Activated T-helper 1 cell treated with anti-CD3 and anti-CD28 coated beads, Interleukin-12 subunit alpha, Interleukin-12 subunit beta, Interleukin-2, Interleukin-4 antibody, amounts not matched to agents 30 ng/mL and 10 ng/mL and 1 ng/mL, durations not matched to agents 14 hours and 24 hours and 36 hours (primary cell): Measurements from ENCODE around the gene PARP8. TPM values are rescaled to one million over a fixed set of nuclear protein-coding genes. Genes with fewer than 3 reads are reported as not detected.

ENCODE experiments used
- DNase-seq: peaks from one replicate; pipeline ENCODE4 v3.0.0; 2021; ENCODE audit warnings: low spot score
- H3K27ac Mint-ChIP-seq: one replicate; pipeline ENCODE4 v1.8.0; 2021; ENCODE audit warnings: mild to moderate bottlenecking, mixed read lengths
- H3K27me3 Mint-ChIP-seq: one replicate; pipeline ENCODE4 v1.8.0; 2022; ENCODE audit warnings: mild to moderate bottlenecking, moderate library complexity, mixed read lengths; ENCODE audit not compliant: insufficient read depth
- H3K36me3 Mint-ChIP-seq: one replicate; pipeline ENCODE4 v1.8.0; 2021; ENCODE audit warnings: low read depth, mixed read lengths
- H3K4me1 Mint-ChIP-seq: one replicate; pipeline ENCODE4 v1.8.0; 2021; ENCODE audit warnings: low read depth, mixed read lengths
- H3K4me3 Mint-ChIP-seq: one replicate; pipeline ENCODE4 v1.8.0; 2021; ENCODE audit warnings: mild to moderate bottlenecking, moderate library complexity, mixed read lengths
- H3K9me3 Mint-ChIP-seq: one replicate; pipeline ENCODE4 v1.8.0; 2021; ENCODE audit warnings: mixed read lengths
- intact Hi-C: fragments of 100-400 bp; cut with micrococcal nuclease; formaldehyde crosslinking; loops from one replicate; pipeline ENCODE4 v1.15.1; 2024
- total RNA-seq: library from RNA; stranded (reverse); gene quantifications from 2 replicates; pipeline ENCODE4 v1.2.3, GENCODE V29; 2022

PARP8 gene
- total RNA-seq, 1 donor from 2014 or later, result 22.9 TPM

DNA sequence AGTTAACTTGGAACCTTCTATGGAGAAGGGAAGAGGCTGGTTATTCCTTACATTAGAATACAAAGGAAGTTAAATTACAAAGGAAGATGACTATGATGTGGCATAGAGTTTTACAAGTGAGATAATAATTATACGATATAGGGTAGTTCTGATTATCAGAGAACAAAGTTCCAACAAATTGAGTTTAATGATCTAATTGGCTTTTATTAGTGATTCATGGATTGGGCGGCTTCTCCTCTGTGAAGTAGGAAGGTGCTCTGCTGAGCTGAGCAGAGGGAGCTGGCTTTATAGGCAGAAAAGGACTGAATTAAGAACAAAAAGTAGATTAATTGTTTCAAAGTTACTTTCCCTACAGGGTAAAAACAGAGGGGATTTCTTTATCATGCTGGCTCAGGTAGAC, 49.7 kb downstream of the PARP8 start:
- DNase-seq, result no peak
- intact Hi-C loops, result no loop called here
- H3K9me3 Mint-ChIP-seq, result no peaks in the 10 kb centered on the region
- no peak overlapping the region for H3K4me3 Mint-ChIP-seq
- H3K36me3 Mint-ChIP-seq, result peaks cover 29% of the 10 kb centered on the region
- H3K27me3 Mint-ChIP-seq, result no peaks in the 10 kb centered on the region
- H3K4me1 Mint-ChIP-seq, result peaks cover 55% of the 10 kb centered on the region
- no peak overlapping the region for H3K27ac Mint-ChIP-seq

- H3K4me3 Mint-ChIP-seq, result no peak overlapping the region
- H3K9me3 Mint-ChIP-seq, result no peaks in the 10 kb centered on the region
- no peaks in the 10 kb centered on the region for H3K27me3 Mint-ChIP-seq
- H3K36me3 Mint-ChIP-seq, result peaks cover 27% of the 10 kb centered on the region
- H3K27ac Mint-ChIP-seq, result no peak overlapping the region
- intact Hi-C loops, result no loop called here
- H3K4me1 Mint-ChIP-seq, result peaks cover 50% of the 10 kb centered on the region
- no peak for DNase-seq
Measured at GRCh38 chr5:50717651-50718050, 51.2 kb downstream of the PARP8 start.

- H3K4me1 Mint-ChIP-seq, result peaks cover 37% of the 10 kb centered on the region
- no peak overlapping the region for H3K4me3 Mint-ChIP-seq
- intact Hi-C loops, result no loop called here
Measured at GRCh38 chr5:50720061-50720710, 53.7 kb downstream of the PARP8 start.

GRCh38 chr5:50722223-50722622, 55.8 kb downstream of the PARP8 start:
- Mint-ChIP-seq H3K9me3 (no peaks in the 10 kb centered on the region), H3K27me3 (no peaks in the 10 kb centered on the region), H3K27ac (no peak overlapping the region), H3K36me3 (peaks cover 13% of the 10 kb centered on the region), H3K4me1 (peaks cover 45% of the 10 kb centered on the region), H3K4me3 (no peak overlapping the region)
- no peak for DNase-seq
- intact Hi-C loops, result no loop called here

More at GRCh38 chr5:50720061-50720710, 53.7 kb downstream of the PARP8 start:
- H3K27ac Mint-ChIP-seq, result no peak overlapping the region
- DNase-seq, result no peak
- no peaks in the 10 kb centered on the region for H3K9me3 Mint-ChIP-seq
- no peaks in the 10 kb centered on the region for H3K27me3 Mint-ChIP-seq
- peaks cover 19% of the 10 kb centered on the region for H3K36me3 Mint-ChIP-seq

DNA sequence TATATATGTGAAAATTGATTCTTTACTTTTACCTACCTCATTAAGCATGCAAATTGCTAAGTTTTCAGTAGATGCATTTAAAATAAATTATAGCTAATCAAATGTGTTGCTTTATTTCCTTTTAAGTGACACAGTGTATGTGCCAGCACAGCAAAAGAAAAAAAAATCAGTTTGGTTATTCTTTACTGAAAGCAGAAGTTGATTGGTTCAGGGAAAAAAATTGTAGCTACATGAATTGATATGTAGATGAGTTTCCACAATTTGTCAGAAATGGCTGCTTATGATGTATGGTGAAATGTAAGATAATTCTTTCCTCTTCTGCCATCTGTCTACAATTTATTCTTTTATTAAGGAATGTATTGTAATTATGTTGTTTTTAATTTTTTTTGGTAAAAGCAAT, 57.8 kb downstream of the PARP8 start:
- Mint-ChIP-seq H3K27me3 (no peaks in the 10 kb centered on the region), H3K27ac (no peak overlapping the region), H3K9me3 (no peaks in the 10 kb centered on the region), H3K4me3 (no peak overlapping the region), H3K36me3 (peaks cover 2% of the 10 kb centered on the region), H3K4me1 (peaks cover 40% of the 10 kb centered on the region)
- intact Hi-C loops, result no loop called here
- no peak for DNase-seq

DNA sequence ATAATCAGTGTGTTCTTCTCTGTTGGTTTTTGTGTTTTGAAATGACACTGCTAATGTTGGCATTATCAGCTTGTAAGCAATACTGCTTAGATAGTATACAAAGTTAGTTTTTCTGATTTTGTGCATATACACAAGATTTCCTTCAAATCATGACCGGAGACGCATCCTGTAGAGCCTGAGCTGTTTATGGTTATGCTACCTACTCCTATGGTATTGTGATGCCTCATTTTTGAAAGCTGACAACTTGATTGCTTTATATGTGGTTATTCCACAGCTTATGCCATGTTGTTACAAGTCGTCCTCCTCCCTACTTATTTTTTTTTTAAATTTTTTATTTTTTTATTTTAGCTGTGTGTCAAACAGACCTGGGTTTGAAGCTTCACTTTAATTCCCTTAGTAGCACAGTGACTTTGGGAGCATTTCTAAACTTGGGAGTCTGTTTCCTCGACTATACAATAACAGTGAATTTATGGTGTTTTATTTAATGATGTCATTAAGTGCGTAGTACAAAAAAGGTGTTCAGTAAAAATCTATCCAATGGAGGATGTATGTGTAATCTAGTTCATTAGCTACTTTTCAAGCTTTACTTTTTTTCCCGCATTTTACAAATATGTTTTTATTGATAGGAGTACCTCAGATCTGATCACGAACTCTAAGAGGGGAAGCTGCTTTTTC, 59.5 kb downstream of the PARP8 start:
- H3K9me3 Mint-ChIP-seq, result no peaks in the 10 kb centered on the region
- no peaks in the 10 kb centered on the region for H3K27me3 Mint-ChIP-seq
- no peak overlapping the region for H3K4me3 Mint-ChIP-seq
- no peak for DNase-seq
- H3K27ac Mint-ChIP-seq, result no peak overlapping the region
- intact Hi-C loops, result no loop called here
- H3K4me1 Mint-ChIP-seq, result peaks cover 28% of the 10 kb centered on the region
- H3K36me3 Mint-ChIP-seq, result peaks cover 6% of the 10 kb centered on the region

- Mint-ChIP-seq H3K4me3 (no peak overlapping the region), H3K36me3 (peaks cover 6% of the 10 kb centered on the region), H3K4me1 (peaks cover 26% of the 10 kb centered on the region), H3K9me3 (no peaks in the 10 kb centered on the region), H3K27ac (peak overlapping the region; percentile 18), H3K27me3 (no peaks in the 10 kb centered on the region)
- DNase-seq, result no peak
- intact Hi-C loops, result no loop called here
Measured at GRCh38 chr5:50726475-50727148, 60.2 kb downstream of the PARP8 start.

- H3K9me3 Mint-ChIP-seq, result no peaks in the 10 kb centered on the region
- H3K4me1 Mint-ChIP-seq, result peaks cover 25% of the 10 kb centered on the region
- H3K27ac Mint-ChIP-seq, result peak overlapping the region; percentile 34
- DNase-seq, result no peak
- peaks cover 6% of the 10 kb centered on the region for H3K36me3 Mint-ChIP-seq
- H3K27me3 Mint-ChIP-seq, result no peaks in the 10 kb centered on the region
- intact Hi-C loops, result no loop called here
- H3K4me3 Mint-ChIP-seq, result no peak overlapping the region
Measured at GRCh38 chr5:50727149-50727496, 60.7 kb downstream of the PARP8 start.

DNA sequence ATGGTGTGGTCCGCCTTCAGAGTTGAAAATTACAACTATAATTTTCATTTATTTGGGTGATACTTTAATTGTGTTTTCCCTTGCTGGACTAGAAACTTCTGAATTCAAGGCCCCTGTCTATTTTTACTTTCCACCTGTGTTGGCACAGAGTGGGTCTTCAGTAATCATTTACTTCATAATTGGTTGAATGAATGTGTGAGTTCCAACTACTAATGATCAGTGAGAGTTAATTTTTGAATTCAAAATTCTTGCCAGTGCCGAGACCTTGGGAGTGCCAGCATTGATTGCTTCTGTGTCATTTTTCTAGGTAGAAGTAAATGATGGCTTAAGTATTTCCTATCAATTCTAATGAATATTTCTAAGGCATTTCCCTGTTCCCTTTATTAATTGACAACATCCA, 61.4 kb downstream of the PARP8 start:
- H3K27ac Mint-ChIP-seq, result no peak overlapping the region
- intact Hi-C loops, result no loop called here

GRCh38 chr5:50730336-50730735, 63.9 kb downstream of the PARP8 start:
- intact Hi-C loops, result no loop called here
- Mint-ChIP-seq H3K4me3 (no peak overlapping the region), H3K36me3 (peaks cover 6% of the 10 kb centered on the region), H3K27ac (no peak overlapping the region), H3K4me1 (peaks cover 20% of the 10 kb centered on the region), H3K27me3 (no peaks in the 10 kb centered on the region), H3K9me3 (no peaks in the 10 kb centered on the region)
- DNase-seq, result no peak

More for the DNA sequence above, 61.4 kb downstream of the PARP8 start:
- no peaks in the 10 kb centered on the region for H3K9me3 Mint-ChIP-seq
- no peaks in the 10 kb centered on the region for H3K27me3 Mint-ChIP-seq
- no peak overlapping the region for H3K4me3 Mint-ChIP-seq
- peaks cover 6% of the 10 kb centered on the region for H3K36me3 Mint-ChIP-seq
- H3K4me1 Mint-ChIP-seq, result peaks cover 20% of the 10 kb centered on the region
- DNase-seq, result no peak

- Mint-ChIP-seq H3K36me3 (peaks cover 10% of the 10 kb centered on the region), H3K4me3 (no peak overlapping the region), H3K9me3 (no peaks in the 10 kb centered on the region), H3K27ac (no peak overlapping the region), H3K4me1 (peaks cover 20% of the 10 kb centered on the region), H3K27me3 (no peaks in the 10 kb centered on the region)
- no peak for DNase-seq
- intact Hi-C loops, result no loop called here
Measured at GRCh38 chr5:50730841-50731240, 64.4 kb downstream of the PARP8 start.

- H3K4me3 Mint-ChIP-seq, result no peak overlapping the region
- intact Hi-C loops, result no loop called here
- no peak overlapping the region for H3K27ac Mint-ChIP-seq
- DNase-seq, result no peak
- peaks cover 5% of the 10 kb centered on the region for H3K4me1 Mint-ChIP-seq
- H3K27me3 Mint-ChIP-seq, result no peaks in the 10 kb centered on the region
- H3K9me3 Mint-ChIP-seq, result no peaks in the 10 kb centered on the region
- H3K36me3 Mint-ChIP-seq, result peaks cover 8% of the 10 kb centered on the region
Measured at GRCh38 chr5:50733741-50734140, 67.3 kb downstream of the PARP8 start.

- no peak overlapping the region for H3K4me3 Mint-ChIP-seq
- H3K9me3 Mint-ChIP-seq, result no peaks in the 10 kb centered on the region
- intact Hi-C loops, result no loop called here
- no peak for DNase-seq
- no peak overlapping the region for H3K27ac Mint-ChIP-seq
- H3K36me3 Mint-ChIP-seq, result peaks cover 16% of the 10 kb centered on the region
- H3K4me1 Mint-ChIP-seq, result peaks cover 22% of the 10 kb centered on the region
- H3K27me3 Mint-ChIP-seq, result no peaks in the 10 kb centered on the region
Measured at GRCh38 chr5:50738864-50739263, 72.4 kb downstream of the PARP8 start.
